GM06990 (cell line): ENCODE results near the gene PLCB3.
"Not testable (repeated sequence)": the region's sequence is repeated elsewhere in the genome, so short reads cannot be mapped to it uniquely, and the experiment has no call there.

ENCODE experiments used
- DNase-seq: peaks from one replicate; pipeline ENCODE4 v3.0.0-alpha.2; 2011; ENCODE audit not compliant: insufficient read length; ENCODE audit errors: extremely low read depth
- H3K27me3 ChIP-seq: replicated peaks from 2 replicates; pipeline ENCODE4 v1.6.0; 2011; ENCODE audit warnings: low read length; ENCODE audit not compliant: control insufficient read depth, insufficient read depth
- H3K36me3 ChIP-seq: 2 replicates; pipeline ENCODE4 v1.5.1; 2011; ENCODE audit warnings: low read length; ENCODE audit not compliant: control insufficient read depth, insufficient read depth
- H3K4me3 ChIP-seq: replicated peaks from 2 replicates; pipeline ENCODE4 v1.5.1; 2011; ENCODE audit warnings: low read depth, mild to moderate bottlenecking, control low read depth, low read length
- TF ChIP-seq, protein P1 (sequence below): IDR thresholded peaks from 2 replicates; pipeline ENCODE4 v1.5.1; 2011; ENCODE audit warnings: low read length, control low read depth, mild to moderate bottlenecking, inconsistent platforms; ENCODE audit not compliant: insufficient read depth, poor library complexity, severe bottlenecking

The PLCB3 gene

DNA sequence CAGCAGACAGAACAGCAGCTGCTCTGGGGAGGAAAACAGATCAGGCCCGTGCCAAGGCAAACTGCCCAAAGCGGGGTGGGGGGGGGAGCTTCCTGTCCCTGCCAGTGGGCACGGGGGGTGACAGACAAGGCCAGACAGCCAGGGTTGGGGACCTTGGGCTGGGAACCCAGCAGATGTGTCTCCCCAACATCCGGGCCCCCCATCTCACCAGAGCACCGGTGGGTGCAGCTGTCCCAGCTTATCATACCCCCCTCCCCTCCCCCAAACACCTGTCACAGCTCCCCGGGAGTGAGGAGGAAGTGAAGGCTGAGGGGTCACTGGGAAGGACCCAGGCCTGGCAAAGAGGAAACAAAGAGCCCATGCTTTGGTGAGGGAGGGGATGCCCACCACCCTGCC is 5.9 kb upstream of the PLCB3 start:
- Histone ChIP-seq H3K36me3 (peaks cover 13% of the 10 kb centered on the region), H3K27me3 (no peaks in the 10 kb centered on the region), H3K4me3 (peak overlapping the region; percentile 93)
- no peak for DNase-seq
- TF ChIP-seq, protein P1, sequence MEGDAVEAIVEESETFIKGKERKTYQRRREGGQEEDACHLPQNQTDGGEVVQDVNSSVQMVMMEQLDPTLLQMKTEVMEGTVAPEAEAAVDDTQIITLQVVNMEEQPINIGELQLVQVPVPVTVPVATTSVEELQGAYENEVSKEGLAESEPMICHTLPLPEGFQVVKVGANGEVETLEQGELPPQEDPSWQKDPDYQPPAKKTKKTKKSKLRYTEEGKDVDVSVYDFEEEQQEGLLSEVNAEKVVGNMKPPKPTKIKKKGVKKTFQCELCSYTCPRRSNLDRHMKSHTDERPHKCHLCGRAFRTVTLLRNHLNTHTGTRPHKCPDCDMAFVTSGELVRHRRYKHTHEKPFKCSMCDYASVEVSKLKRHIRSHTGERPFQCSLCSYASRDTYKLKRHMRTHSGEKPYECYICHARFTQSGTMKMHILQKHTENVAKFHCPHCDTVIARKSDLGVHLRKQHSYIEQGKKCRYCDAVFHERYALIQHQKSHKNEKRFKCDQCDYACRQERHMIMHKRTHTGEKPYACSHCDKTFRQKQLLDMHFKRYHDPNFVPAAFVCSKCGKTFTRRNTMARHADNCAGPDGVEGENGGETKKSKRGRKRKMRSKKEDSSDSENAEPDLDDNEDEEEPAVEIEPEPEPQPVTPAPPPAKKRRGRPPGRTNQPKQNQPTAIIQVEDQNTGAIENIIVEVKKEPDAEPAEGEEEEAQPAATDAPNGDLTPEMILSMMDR, result no peak

DNA sequence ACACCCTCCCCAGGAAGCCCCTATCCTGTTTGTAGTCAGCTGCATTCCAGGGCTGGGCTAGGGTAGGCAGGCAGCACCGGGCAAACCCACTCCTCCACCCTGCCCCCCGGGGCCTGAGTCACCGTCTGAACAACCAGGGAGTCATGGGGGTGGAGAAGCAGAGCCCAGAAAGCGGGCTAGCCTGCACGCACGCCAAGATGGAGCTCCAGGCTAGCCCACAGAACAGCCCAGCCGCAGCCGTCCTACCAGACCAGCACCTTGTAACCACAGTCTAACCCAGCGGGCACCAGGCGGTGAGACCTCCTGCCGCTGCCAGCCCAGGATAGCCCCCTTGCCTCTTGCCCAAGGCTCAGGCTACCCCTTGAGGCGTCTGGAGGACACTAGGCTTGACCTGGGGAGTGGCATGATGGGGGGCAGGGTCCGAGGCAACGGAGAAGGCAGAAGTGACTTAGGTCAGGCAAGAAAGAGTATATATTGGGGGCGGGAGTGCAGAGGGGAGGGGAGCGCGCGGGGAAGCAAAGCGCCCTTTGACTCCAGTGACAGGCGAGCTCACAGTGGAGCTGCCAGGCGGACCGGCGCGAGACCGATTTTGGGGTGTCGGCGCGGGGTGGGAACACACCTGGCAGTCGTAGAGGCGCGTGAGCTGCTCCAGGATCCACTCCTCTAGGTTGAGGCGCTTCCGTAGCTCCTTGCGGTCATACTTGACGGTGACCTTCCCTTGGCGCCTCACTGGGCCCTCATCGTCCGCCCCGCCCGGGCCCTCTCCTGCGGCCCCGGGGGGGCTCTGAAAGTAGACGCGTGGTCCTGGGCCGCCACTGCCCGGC is 5.3 kb upstream of the PLCB3 start:
- Histone ChIP-seq H3K36me3 (peaks cover 13% of the 10 kb centered on the region), H3K27me3 (no peaks in the 10 kb centered on the region), H3K4me3 (peak overlapping the region; percentile 93)
- peak; percentile 60 for DNase-seq
- TF ChIP-seq, protein P1, result no peak

DNA sequence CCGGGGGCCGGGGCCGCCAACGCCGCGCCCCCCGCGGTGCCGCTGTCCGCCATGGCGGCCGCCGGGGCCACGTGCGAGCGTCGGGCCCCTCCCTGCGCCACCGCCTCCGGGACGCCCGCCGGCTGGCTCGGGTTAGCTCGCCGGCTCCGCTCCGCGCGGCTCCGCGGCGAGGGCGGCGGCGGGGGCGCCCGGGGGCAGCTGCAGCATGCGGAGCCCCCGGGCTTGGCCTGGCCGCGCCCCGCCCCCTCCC is 4.8 kb upstream of the PLCB3 start:
- DNase-seq, H3K27me3 ChIP-seq: not testable (repeated sequence)
- Histone ChIP-seq H3K36me3 (peaks cover 13% of the 10 kb centered on the region), H3K4me3 (peak overlapping the region; percentile 93)

DNA sequence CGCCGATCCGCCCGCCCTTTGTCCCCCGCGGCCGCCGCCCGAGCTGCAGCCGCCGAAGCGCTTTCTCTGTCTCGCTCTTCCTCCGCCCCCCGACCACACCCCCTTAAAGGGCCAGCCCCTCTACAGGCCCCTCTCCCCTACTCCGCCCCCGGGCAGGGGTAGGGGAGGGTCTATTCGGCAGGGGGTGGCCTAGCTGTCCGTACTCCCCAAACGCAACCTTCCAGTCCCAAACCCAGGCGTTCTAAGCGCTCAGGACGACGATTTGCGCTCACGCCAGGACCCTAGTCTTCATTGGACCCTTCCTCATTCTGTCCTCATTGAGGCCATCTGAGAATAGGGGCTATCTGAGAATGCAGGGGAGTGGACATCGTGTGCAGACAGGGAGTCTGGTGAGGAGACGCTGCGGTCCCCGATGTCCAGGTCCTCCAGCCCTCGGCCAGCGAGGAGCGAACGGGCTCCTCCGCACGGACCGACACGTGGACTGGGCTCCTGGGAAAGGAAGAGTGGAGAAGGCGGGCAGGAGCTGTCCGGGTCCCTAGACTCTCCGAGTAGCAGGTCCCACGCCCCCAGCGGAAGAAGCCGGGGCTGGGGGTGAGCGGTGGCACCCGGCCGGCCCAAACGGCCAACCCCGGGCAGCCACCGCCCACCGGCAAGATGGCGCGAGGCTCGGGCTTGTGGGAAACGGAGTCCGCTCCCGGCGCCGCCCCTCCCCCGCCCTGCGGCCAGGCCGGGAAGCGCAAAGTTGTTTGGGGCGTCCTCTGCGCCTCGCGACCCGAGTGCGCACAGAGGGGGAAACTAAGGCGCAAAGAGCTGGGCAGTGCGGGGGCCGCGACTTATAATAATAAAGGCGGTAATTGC is 4.2 kb upstream of the PLCB3 start, which contains the start of gene PPP1R14B:
Gene PPP1R14B, minus strand, starts transcription at position 73 of the 858 bp plus-strand sequence. CDS start 270 bp downstream, outside the sequence.
- DNase-seq, result peak; percentile 83
- Histone ChIP-seq H3K4me3 (peak within 1 kb of the TSS; percentile 93), H3K36me3 (peaks cover 13% of the 10 kb centered on the region), H3K27me3 (no peaks in the 10 kb centered on the region)
- TF ChIP-seq, protein P1, result no peak

DNA sequence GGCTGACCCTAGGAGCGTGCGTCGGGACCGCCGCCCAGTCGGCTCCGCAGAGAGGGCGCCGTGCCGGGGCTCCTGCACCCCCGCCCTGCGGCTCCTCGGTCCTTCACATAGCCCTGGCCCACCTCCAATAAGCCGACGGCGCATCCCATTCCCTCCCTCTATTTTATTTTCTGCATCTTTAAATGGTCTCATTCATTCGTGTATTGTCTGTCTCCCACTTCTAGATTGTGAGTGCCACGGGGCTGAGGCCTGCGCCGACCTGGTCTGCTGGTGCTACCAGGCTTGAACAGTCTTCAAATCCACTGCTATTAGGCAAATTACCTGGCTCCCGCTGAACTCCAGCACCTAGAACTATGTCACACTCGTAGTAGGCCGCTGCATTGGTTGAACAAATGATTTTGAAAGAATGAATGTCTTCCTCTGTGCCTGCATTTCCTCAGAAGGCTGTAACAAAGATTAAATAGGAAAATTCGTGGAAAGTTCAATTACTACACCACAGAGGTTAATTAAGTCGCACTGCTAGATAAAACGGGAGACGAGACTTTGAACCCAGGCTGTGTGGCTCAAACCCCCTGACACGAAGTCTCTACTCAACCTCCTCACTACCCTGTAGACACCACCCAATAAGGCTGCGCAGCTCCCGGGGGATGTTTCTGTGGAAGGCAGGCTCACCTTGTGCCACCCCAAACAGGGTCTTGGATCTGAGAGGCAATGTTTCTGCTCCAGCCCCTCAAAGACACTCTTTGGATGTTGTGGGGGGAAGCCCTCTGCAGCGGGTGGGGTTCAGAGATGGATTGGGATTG is 3.4 kb upstream of the PLCB3 start:
- H3K36me3 ChIP-seq, result peaks cover 13% of the 10 kb centered on the region
- TF ChIP-seq, protein P1, result no peak
- no peak for DNase-seq
- H3K27me3 ChIP-seq, result no peaks in the 10 kb centered on the region
- H3K4me3 ChIP-seq, result peak overlapping the region; percentile 78
